Fibroblast of lung (primary cell): Measurements from ENCODE around the gene NAP1L4. TPM values are rescaled to one million over a fixed set of nuclear protein-coding genes. Genes with fewer than 3 reads are reported as not detected.
A peak's percentile ranks its signal among the peaks of the same experiment; 100 is the strongest.

ENCODE experiments used
- DNase-seq, 2 donors: peaks; one replicate each; pipeline versions ENCODE4 v3.0.0 to v3.0.0-alpha.2; 2010; ENCODE audit warnings: low read depth in 2 of 2
- H2AFZ ChIP-seq: 2 replicates; pipeline ENCODE4 v1.5.1; 2012; ENCODE audit warnings: low read length, control low read depth, inconsistent platforms
- H3K27ac ChIP-seq: 2 replicates; pipeline ENCODE4 v1.5.1; 2011; ENCODE audit warnings: low read length, control low read depth; ENCODE audit not compliant: insufficient read depth
- H3K27me3 ChIP-seq: 2 replicates; pipeline ENCODE4 v1.5.1; 2011; ENCODE audit warnings: mild to moderate bottlenecking, low read length; ENCODE audit not compliant: control insufficient read depth, insufficient read depth
- H3K36me3 ChIP-seq: 2 replicates; pipeline ENCODE4 v1.5.1; 2011; ENCODE audit warnings: low read length; ENCODE audit not compliant: control insufficient read depth, insufficient read depth
- H3K4me1 ChIP-seq: 2 replicates; pipeline ENCODE4 v1.5.1; 2011; ENCODE audit warnings: low read length; ENCODE audit not compliant: control insufficient read depth, insufficient read depth; ENCODE audit errors: extremely low read depth
- H3K4me2 ChIP-seq: 2 replicates; pipeline ENCODE4 v1.5.1; 2011; ENCODE audit warnings: low read length, control low read depth; ENCODE audit not compliant: insufficient read depth; ENCODE audit errors: extremely low read depth
- H3K4me3 ChIP-seq, 4 experiments: fragments of 200-600 bp in 1 of 4; sonication (generic) in 1 of 4; replicated peaks in 1 of 4; 2 replicates each; pipeline ENCODE4 v1.5.1; 2011 to 2016; ENCODE audit warnings: low read length in 4 of 4, low read depth in 3 of 4, mild to moderate bottlenecking in 3 of 4, control low read depth in 2 of 4, inconsistent platforms in 1 of 4, mixed read lengths in 1 of 4; ENCODE audit not compliant: insufficient read depth in 1 of 4; ENCODE audit errors: control extremely low read depth in 1 of 4
- H3K79me2 ChIP-seq: 2 replicates; pipeline ENCODE4 v1.5.1; 2012; ENCODE audit warnings: mild to moderate bottlenecking, low read length, inconsistent platforms; ENCODE audit not compliant: control insufficient read depth, insufficient read depth
- H3K9ac ChIP-seq: 2 replicates; pipeline ENCODE4 v1.5.1; 2011; ENCODE audit warnings: mild to moderate bottlenecking, low read length, control low read depth; ENCODE audit not compliant: insufficient read depth
- H3K9me3 ChIP-seq: 2 replicates; pipeline ENCODE4 v1.5.1; 2012; ENCODE audit warnings: low read depth, low read length; ENCODE audit not compliant: control insufficient read depth, insufficient read depth
- H4K20me1 ChIP-seq: 2 replicates; pipeline ENCODE4 v1.5.1; 2011; ENCODE audit warnings: low read length; ENCODE audit not compliant: control insufficient read depth, insufficient read depth; ENCODE audit errors: extremely low read depth
- EZH2 ChIP-seq: IDR thresholded peaks from 2 replicates; pipeline ENCODE4 v1.5.1; 2012; ENCODE audit warnings: low read length, control low read depth, mild to moderate bottlenecking; ENCODE audit errors: missing control alignments
- polyA plus RNA-seq, 2 donors: library from polyadenylated mRNA; depleted of rRNA in 1 of 2; stranded (reverse) in 1 of 2; unstranded in 1 of 2; fragments of >200 nt; gene quantifications; 2 replicates each; pipeline ENCODE4 v1.2.1, GENCODE V29; 2011 to 2012; ENCODE audit warnings: missing spikeins in 1 of 2
- total RNA-seq: library from RNA; depleted of rRNA; stranded (reverse); fragments of >200 nt; gene quantifications from 2 replicates; pipeline ENCODE4 v1.2.1, GENCODE V29; 2014
- TF ChIP-seq, protein P1 (sequence below), 2 donors: IDR thresholded peaks in 1 of 2; conservative IDR thresholded peaks in 1 of 2; 1 replicate in 1 of 2; 2 replicates in 1 of 2; pipeline ENCODE4 v1.5.1; 2011 to 2012; ENCODE audit warnings: low read length in 2 of 2, control low read depth in 1 of 2, inconsistent platforms in 1 of 2, low read depth in 1 of 2, mild to moderate bottlenecking in 1 of 2

The NAP1L4 gene
- total and polyA plus RNA-seq, 2 donors (not counting 1 experiment from before 2014, with no cell fraction given): 79.5 to 113 TPM

DNA sequence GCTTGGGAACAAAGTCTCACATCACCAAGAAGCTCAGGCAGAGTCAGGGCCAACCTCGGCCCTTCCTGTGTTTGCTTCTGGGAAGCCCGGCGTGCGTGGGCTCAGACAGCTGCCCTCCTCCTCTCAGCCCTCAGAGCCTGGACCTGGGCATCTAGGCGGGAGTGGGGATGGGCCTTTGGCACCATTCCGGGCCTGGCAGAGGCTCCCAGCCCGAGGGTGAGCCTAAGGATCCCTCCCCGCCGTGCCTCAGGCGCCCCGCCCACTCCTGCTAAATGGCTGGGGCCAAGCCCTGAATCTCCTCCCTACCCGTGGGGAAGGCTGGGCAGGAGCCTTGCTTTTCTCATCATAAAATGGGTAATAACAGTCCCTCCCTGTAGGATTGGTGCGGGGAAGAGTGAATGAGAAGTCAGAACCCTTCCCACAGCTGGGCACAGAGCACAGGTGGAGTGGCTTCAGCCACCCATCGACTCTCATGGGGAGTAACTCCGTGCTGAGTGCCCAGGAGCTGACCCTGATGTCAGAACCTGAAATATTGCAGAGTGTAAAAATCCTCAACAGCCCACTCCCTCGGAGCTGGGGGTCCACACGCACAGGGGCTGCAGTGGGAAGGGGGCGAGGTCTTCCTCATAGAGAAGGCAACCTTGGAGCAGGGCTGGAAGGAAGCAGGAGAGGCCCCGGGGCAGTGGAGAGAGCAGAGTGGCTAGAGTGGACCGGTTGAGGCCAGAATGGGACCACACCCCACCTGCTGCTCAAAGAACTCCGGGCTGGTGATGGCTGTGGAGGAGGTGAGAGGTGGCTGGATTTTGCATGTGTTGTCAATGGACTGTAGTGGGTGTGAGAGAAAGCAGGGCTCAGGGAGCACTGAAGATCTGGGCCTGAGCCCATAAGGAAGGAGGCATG lies 87.7 kb downstream of the NAP1L4 start:
- H3K36me3 ChIP-seq: no peaks in the 10 kb centered on the region
- no peak overlapping the region for H2AFZ ChIP-seq
- no peak overlapping the region for H3K27ac ChIP-seq
- no peaks in the 10 kb centered on the region for H4K20me1 ChIP-seq
- peaks cover 8% of the 10 kb centered on the region for H3K4me1 ChIP-seq
- no peaks in the 10 kb centered on the region for H3K79me2 ChIP-seq
- DNase-seq: no peak
- no peak overlapping the region for H3K9ac ChIP-seq
- H3K9me3 ChIP-seq: no peaks in the 10 kb centered on the region
- TF ChIP-seq EZH2: no peak
- TF ChIP-seq, protein P1, sequence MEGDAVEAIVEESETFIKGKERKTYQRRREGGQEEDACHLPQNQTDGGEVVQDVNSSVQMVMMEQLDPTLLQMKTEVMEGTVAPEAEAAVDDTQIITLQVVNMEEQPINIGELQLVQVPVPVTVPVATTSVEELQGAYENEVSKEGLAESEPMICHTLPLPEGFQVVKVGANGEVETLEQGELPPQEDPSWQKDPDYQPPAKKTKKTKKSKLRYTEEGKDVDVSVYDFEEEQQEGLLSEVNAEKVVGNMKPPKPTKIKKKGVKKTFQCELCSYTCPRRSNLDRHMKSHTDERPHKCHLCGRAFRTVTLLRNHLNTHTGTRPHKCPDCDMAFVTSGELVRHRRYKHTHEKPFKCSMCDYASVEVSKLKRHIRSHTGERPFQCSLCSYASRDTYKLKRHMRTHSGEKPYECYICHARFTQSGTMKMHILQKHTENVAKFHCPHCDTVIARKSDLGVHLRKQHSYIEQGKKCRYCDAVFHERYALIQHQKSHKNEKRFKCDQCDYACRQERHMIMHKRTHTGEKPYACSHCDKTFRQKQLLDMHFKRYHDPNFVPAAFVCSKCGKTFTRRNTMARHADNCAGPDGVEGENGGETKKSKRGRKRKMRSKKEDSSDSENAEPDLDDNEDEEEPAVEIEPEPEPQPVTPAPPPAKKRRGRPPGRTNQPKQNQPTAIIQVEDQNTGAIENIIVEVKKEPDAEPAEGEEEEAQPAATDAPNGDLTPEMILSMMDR (conservative IDR thresholded peaks at IDR 0.05 in 1 of 2, IDR thresholded peaks at IDR 0.05 in 1 of 2; ENCODE audit: low read depth in 1 of 2, low read length in 2 of 2): no peak
- no peak overlapping the region for H3K4me3 ChIP-seq
- no peak overlapping the region for H3K4me2 ChIP-seq
- no peaks in the 10 kb centered on the region for H3K27me3 ChIP-seq

DNA sequence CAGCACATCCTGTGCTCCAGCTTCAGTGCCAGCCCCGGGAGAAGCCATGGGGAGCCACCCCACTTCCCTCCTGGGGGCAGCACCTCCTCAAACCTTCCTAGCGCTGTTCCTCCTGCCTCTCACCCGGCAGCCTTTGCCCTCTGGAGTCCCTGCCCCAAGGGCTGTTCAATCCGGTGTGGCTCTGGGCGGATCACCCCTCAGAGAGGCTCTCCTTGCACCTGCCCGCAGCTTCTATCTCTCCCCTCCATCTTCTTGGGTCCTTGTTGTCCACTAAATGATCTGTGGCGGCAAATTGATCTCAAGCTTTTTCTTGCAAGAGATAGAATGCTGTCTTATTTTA lies 88.5 kb downstream of the NAP1L4 start:
- Histone ChIP-seq H3K27ac (no peak overlapping the region), H3K9ac (no peak overlapping the region), H3K4me2 (no peak overlapping the region), H3K79me2 (no peaks in the 10 kb centered on the region), H2AFZ (no peak overlapping the region), H3K27me3 (no peaks in the 10 kb centered on the region), H3K36me3 (no peaks in the 10 kb centered on the region), H3K9me3 (no peaks in the 10 kb centered on the region), H3K4me3 (peak overlapping the region in 1 of 4 experiments; percentile 14), H4K20me1 (no peaks in the 10 kb centered on the region), H3K4me1 (peaks cover 11% of the 10 kb centered on the region)
- DNase-seq: no peak
- no peak for TF ChIP-seq EZH2
- TF ChIP-seq, protein P1 (conservative IDR thresholded peaks at IDR 0.05 in 1 of 2, IDR thresholded peaks at IDR 0.05 in 1 of 2; ENCODE audit: low read depth in 1 of 2, low read length in 2 of 2): no peak

DNA sequence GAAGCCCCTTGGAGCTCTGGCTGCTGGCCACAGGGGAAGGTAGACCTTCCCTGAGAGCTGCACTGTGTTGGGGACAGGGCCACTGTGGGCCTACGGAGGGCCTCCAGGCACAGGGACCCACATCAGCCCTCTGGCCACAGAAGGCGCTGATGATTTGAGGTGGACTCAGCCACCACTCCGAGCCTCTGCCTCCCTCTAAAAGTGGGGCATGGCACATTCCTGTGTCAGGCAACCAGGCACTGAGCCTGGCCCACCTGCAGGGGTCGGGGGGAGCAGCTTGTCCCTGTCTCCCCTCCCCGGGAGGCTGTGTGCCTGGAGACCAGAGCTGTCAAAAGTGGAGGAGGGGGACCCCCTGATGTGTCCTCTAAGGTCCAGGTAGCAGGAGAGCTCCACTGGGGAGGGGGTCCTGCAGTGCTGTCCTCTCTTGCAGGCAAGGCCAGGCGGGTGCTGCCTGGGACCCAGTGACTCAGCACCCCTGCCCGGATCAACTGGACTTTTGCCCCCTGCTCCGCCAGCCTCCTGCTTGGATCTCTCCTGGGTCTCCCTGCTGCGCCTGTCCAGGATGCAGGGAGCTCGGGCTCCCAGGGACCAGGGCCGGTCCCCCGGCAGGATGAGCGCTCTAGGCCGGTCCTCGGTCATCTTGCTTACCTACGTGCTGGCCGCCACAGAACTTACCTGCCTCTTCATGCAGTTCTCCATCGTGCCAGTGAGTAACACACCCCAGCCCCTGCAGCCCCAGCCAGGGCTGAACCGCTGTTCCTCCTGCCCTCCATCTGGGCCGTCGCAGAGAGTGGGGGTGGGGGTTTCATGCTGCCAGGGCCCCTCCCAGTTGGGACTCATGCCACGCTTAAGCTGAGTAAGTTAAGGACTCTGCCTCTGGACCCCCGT lies 89.1 kb downstream of the NAP1L4 start:
- no peaks in the 10 kb centered on the region for H4K20me1 ChIP-seq
- peak overlapping the region; percentile 59 for H3K4me2 ChIP-seq
- peaks cover 15% of the 10 kb centered on the region for H3K4me1 ChIP-seq
- no peaks in the 10 kb centered on the region for H3K9me3 ChIP-seq
- peak overlapping the region; percentile 49 to 78 (median 64) for H3K4me3 ChIP-seq
- H3K36me3 ChIP-seq: no peaks in the 10 kb centered on the region
- peak overlapping the region; percentile 22 for H2AFZ ChIP-seq
- no peaks in the 10 kb centered on the region for H3K79me2 ChIP-seq
- H3K27me3 ChIP-seq: no peaks in the 10 kb centered on the region
- TF ChIP-seq, protein P1 (conservative IDR thresholded peaks at IDR 0.05 in 1 of 2, IDR thresholded peaks at IDR 0.05 in 1 of 2; ENCODE audit: low read depth in 1 of 2, low read length in 2 of 2): no peak
- TF ChIP-seq EZH2: no peak
- H3K9ac ChIP-seq: peak overlapping the region; percentile 75
- H3K27ac ChIP-seq: peak overlapping the region; percentile 73
- DNase-seq: no peak
